ENCODE data around the gene TACC3.

The TACC3 gene

DNA sequence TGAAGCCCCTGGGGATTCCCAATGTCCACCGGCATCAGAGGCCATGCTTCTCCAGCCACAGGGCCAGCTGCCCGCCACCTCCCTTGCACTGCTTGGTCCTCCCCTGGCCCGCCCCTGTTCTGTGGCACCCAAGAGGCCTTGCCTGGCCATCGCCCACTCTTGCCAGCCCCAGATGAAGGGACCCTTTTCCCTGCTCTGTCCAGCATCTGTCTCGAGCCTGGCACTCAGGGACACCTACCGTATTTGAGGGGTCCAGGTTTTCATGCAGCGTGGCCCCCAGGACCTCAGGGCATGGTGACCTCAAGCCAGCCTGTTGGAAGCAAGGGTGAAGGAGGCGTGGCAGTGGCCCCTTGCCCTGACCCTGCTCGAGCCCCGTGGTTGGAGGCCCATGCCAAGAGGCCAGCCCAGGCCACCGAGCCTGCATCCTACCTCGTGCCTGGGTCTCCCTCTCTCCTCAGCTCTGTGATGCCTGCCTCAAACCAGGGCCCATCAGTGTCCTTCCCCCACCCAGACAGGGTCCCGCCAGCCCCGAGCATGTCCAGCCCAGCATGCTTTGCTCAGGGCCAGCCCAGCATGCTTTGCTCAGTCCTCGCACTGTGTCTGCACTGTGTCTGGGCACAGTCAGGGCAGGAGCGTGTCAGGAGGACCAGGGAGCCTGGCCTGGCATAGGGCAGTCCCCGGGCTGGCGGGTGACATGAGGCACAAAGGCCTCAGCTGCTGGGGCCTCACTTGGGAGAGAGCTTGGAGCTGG, 57.5 kb downstream of the TACC3 start:
- DNase-seq: no peak

GRCh38 chr4:1779588-1780382, 58.5 kb downstream of the TACC3 start:
- DNase-seq: no peak

DNA sequence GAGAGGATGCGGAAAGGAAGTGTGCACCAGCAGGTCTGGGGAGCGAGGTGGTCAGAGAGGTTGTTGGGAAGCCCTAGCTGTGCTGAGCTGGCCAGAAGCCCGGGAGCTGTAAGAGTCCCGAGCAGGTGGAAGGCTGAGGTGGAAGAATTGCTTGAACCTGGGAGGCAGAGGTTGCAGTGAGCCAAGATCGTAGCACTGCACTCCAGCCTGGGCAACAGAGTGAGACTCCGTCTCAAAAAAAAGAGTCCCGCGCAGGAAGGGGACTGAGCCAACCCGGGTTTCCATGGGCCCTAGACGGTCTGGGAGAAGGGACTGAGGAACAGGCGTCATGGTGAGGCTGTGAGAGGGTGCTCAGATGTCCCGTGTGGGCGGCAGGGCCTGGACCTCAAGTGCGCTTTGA, 59.1 kb downstream of the TACC3 start:
- DNase-seq: no peak

- DNase-seq: no peak
Observed at GRCh38 chr4:1783015-1783414, 61.7 kb downstream of the TACC3 start.

DNA sequence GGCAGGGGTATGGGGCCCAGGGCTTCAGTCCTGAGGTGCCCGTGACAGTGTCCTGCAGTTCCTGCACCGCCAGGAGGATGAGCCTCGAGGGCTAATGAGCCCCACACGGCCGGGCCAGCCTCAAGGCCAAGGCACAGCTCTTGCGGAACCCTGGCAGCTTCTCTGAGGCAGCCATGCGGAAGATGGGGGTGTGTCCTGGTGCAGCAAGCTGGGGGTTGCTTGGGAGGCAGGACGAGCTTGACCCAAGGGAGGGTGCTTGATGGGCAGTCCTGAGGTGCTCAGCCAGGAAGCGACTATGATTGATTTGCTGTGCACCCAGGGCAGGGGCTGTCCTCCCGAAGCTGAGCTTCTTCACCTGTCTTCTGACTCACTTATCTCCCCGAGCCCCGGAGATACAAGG, 62.6 kb downstream of the TACC3 start:
- DNase-seq: no peak

GRCh38 chr4:1784395-1784788, 63.1 kb downstream of the TACC3 start:
- no peak for DNase-seq

GRCh38 chr4:1784789-1785591, 63.7 kb downstream of the TACC3 start:
- DNase-seq: no peak

DNA sequence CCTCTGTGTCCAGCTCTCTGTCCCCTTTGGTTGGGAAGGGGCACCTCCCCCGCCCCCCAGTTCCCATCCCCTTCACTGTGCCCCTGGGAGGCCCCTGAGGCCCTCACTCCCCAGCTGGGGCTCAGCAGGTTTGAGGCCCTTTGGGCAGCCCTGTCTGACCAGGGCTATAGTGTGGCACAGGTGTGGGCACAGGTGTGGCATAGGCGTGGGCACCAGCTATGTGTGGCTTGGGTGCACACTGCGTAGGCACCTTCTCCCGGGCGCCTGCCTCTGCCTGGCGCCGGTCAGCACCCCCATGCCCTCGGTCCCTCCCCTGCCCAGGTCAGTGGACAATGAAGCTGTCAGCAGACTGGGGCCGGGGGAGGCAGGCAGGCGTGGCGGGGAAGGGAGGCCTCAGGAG, 64.3 kb downstream of the TACC3 start:
- no peak for DNase-seq

DNA sequence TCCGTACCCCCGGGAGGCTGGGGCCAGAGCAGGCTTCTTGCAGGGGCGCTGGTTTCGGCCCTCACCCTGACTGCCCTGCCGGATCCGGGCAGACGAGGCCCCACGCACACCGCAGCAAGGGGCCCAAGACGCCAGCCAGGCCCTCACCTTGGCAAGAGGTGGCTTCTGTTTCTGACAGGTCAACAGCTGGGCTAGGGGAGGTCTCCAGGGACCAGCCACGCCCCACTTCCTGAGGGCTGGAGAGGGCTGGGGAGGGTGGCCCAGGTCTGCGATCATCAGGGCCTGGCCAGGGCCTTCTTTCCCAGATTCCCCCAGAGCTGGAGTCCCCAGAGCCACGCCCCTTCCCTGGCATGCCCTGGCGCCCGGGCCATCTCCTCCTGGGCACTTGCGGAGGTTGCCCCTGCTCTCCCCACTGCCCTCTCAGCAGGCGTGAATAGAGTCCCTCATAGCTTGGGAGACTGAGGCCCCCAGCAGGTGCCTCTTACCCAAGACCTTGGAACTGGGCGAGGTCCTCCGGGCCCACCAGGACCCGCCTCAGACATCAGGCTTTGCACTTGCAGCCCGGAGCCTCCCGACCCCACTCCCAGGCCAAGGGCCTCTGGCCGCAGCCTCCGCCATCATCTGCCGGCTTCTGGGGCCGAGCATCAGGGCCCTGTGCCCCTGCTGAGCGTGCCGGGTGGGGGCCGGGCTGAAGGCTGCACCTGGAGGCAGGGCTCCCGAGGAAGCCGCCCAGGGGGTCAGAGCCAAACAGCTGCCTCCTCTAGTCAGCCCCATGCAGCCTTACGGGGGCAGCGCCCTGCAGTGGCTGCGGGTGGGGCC, 65.4 kb downstream of the TACC3 start:
- DNase-seq: no peak

DNA sequence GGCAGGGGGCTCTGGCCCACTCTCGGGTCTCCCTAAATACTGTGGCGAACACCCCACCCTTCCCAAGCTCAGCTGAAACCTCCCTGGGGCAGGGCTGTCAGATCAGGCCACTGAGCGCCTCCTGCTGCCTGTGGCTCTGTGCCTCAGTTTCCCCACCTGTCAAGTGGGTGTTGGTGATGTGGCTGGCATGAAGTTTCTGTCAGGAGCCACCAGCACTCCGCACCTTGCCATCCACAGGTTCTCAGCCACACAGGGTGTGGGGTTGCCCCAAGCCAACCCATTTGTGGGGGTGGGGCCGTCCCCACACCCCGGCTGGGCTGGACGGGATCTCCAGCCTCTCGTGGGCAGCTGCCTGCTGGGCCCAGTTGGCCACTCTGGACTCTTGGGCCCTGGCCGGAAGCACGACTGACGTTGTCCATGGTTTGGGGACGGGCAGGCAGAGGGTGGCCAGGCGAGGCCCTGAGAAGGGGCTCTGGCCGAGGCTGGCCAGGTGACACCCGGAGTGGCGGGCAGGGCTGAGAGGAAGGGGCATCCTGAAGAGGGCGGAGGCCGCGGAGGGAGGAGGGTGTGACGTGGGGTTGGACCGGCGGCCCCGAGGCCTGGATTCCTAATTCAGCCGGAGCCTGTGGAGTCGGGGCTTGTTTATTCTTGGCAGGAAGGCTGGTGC, 66.2 kb downstream of the TACC3 start:
- no peak for DNase-seq

GRCh38 chr4:1788254-1788973, 67.1 kb downstream of the TACC3 start:
- DNase-seq: no peak

DNA sequence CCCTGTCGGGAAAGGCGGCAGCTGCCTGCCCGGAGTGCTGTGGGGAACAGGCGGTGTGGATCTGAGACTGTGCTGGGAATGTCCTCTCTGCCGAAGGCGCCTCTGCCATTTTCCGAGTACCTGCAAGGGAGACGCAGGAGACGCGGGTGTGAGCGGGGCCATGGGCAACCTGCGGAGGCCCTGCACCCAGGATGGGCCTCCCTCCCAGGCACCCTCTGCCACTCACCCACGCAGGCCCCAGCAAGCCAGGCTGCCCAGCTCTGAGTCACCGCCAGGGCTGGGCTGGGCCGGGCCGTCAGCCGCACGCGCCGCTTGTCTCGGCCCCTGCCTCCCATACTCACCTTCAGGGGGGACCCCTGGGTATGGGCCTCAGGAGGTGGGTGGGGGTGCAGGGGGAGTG, 68.2 kb downstream of the TACC3 start:
- no peak for DNase-seq

DNA sequence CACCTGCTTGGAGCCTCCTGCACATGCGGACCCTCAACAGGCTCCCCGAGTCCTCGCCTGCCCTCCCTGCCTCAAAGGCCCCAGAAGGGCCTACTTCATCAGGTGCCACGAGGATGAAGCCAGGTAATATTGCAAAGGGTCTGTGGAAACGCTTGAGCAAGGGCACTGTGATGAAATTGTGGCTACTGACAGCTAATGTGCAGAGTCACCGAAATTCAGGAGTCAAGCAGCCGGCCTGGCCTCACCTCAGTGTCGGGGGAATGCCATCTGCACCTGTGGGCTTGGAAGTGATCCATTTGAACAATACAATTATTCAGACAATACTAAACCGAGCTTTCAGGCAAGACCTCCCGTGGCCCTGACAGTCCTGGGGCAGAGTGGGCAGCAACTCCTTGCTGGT, 68.7 kb downstream of the TACC3 start:
- no peak for DNase-seq

- no peak for DNase-seq
Observed at GRCh38 chr4:1792158-1792831, 71.0 kb downstream of the TACC3 start.

GRCh38 chr4:1792832-1793495, 71.6 kb downstream of the TACC3 start, which contains the start of gene FGFR3:
Gene FGFR3, plus strand, starts transcription at chr4:1793293. Its CDS starts 642 bp downstream, at chr4:1793935.
- DNase-seq: no peak

- no peak for DNase-seq
Observed at GRCh38 chr4:1793496-1793840, 72.1 kb downstream of the TACC3 start.

GRCh38 chr4:1793940-1794808, 72.9 kb downstream of the TACC3 start:
- no peak for DNase-seq
